ENCODE results near the gene TMPRSS11A.

The TMPRSS11A gene

DNA sequence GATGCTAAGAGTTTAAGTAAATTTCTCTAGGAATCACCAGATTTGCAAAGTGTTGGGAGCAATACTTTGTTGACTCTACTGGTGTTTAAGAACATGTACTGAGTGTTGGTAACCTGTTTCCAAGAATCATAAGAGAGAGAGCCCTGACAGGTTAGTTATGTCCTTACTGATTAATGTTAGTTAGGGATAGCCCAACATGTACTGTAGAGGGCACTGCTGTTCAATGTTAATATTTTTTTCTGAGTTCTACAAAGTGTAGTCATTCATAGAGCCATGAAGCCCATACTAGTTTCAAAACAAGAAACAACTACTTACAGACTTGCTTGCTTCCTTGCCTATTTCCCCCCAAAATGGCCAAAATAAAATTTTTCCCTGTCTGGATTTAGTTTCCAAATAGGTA is 91.4 kb downstream of the TMPRSS11A start:
- no peak for DNase-seq (ENCODE audit: low read depth in 2 of 2)

- DNase-seq (ENCODE audit: low read depth in 2 of 2): no peak
Observed at GRCh38 chr4:67869580-67870190, 93.6 kb downstream of the TMPRSS11A start.

- no peak for DNase-seq (ENCODE audit: low read depth in 2 of 2)
Observed at GRCh38 chr4:67861513-67861912, 101.8 kb downstream of the TMPRSS11A start.
